Stomach (tissue), 4 donors: Measurements from ENCODE around the gene KRT76.

ENCODE experiments used
- CTCF ChIP-seq, 7 experiments: fragments of 450-650 bp in 4 of 7; fragments of 200-600 bp in 3 of 7; sonication (generic) in 3 of 7; IDR thresholded peaks; one replicate each; pipeline ENCODE4 v1.5.1; 2016 to 2019; ENCODE audit warnings: antibody characterized with exemption in 7 of 7, control low read depth in 2 of 7, mild to moderate bottlenecking in 1 of 7
- EP300 ChIP-seq: sonication (generic); formaldehyde crosslinking; IDR thresholded peaks from one replicate; pipeline ENCODE4 v1.6.1; 2017; ENCODE audit warnings: antibody characterized with exemption
- POLR2A ChIP-seq, 4 donors: fragments of 450-650 bp; IDR thresholded peaks; one replicate each; pipeline ENCODE4 v1.6.1; 2016; ENCODE audit warnings: antibody characterized with exemption in 4 of 4, control low read depth in 2 of 4, mild to moderate bottlenecking in 1 of 4, moderate library complexity in 1 of 4
- POLR2AphosphoS5 ChIP-seq, 3 donors: sonication (generic); formaldehyde crosslinking; IDR thresholded peaks; one replicate each; pipeline ENCODE4 v1.6.1; 2016; ENCODE audit warnings: antibody characterized with exemption in 3 of 3

- TF ChIP-seq CTCF (IDR thresholded peaks at IDR 0.05) (no peak), POLR2A (IDR thresholded peaks at IDR 0.05) (no peak), EP300 (no peak), POLR2AphosphoS5 (IDR thresholded peaks at IDR 0.05) (no peak)
These were observed 17.6 kb upstream of the KRT76 start for GRCh38 chr12:52794479-52795331.
